Breast epithelium (tissue), 4 donors: ENCODE data around the gene CDC45. TPM values are rescaled to one million over a fixed set of nuclear protein-coding genes. Genes with fewer than 3 reads are reported as not detected.

Experiments
- DNase-seq, 2 donors: peaks; one replicate each; pipeline ENCODE4 v3.0.0-alpha.2; 2019; ENCODE audit warnings: low spot score in 2 of 2
- H3K27ac ChIP-seq, 2 donors: fragments of 200-600 bp; sonication (generic) in 1 of 2; one replicate each; pipeline ENCODE4 v1.5.1; 2016 to 2019; ENCODE audit warnings: mild to moderate bottlenecking in 1 of 2
- H3K27me3 ChIP-seq, 2 donors: fragments of 200-600 bp; sonication (generic) in 1 of 2; one replicate each; pipeline versions ENCODE4 v1.5.1 to v1.6.0; 2017 to 2019; ENCODE audit warnings: control low read depth in 1 of 2, mild to moderate bottlenecking in 1 of 2
- H3K36me3 ChIP-seq: fragments of 200-600 bp; one replicate; pipeline ENCODE4 v1.5.1; 2019
- H3K4me1 ChIP-seq, 2 donors: fragments of 200-600 bp; sonication (generic); one replicate each; pipeline ENCODE4 v1.5.1; 2016 to 2019; ENCODE audit warnings: control low read depth in 1 of 2
- H3K4me3 ChIP-seq, 3 donors: fragments of 200-600 bp; sonication (generic); 1 replicate in 2 of 3; 2 replicates in 1 of 3; pipeline ENCODE4 v1.5.1; 2016 to 2019; ENCODE audit warnings: mild to moderate bottlenecking in 3 of 3, moderate library complexity in 2 of 3
- H3K9me3 ChIP-seq, 2 donors: fragments of 200-600 bp; sonication (generic) in 1 of 2; one replicate each; pipeline ENCODE4 v1.5.1; 2016 to 2019; ENCODE audit warnings: control low read depth in 1 of 2
- CTCF ChIP-seq, 3 donors: fragments of 450-650 bp; IDR thresholded peaks; one replicate each; pipeline ENCODE4 v1.5.1; 2016 to 2017; ENCODE audit warnings: antibody characterized with exemption in 3 of 3, mild to moderate bottlenecking in 3 of 3, moderate library complexity in 3 of 3
- POLR2A ChIP-seq: fragments of 450-650 bp; IDR thresholded peaks from one replicate; pipeline ENCODE4 v1.6.1; 2016; ENCODE audit warnings: antibody characterized with exemption, mild to moderate bottlenecking, moderate library complexity
- POLR2AphosphoS5 ChIP-seq, 3 donors: sonication (generic); formaldehyde crosslinking; IDR thresholded peaks; one replicate each; pipeline ENCODE4 v1.6.1; 2017; ENCODE audit warnings: antibody characterized with exemption in 3 of 3
- intact Hi-C: fragments of 100-400 bp; cut with DNase I; formaldehyde crosslinking; loops from one replicate; pipeline ENCODE4 v1.15.1; 2023; ENCODE audit warnings: low total_unique reads
- total RNA-seq, 3 donors: library from RNA; depleted of rRNA; stranded (reverse); fragments of >200 nt; gene quantifications; one replicate each; pipeline ENCODE4 v1.1.0, GENCODE V29; 2016

The CDC45 gene
- total RNA-seq, 3 donors from 2014 or later = 0.48 TPM; not detected in 2

- Histone ChIP-seq H3K4me3 (no peak overlapping the region), H3K9me3 (no peaks in the 10 kb centered on the region), H3K36me3 (peaks cover 15% of the 10 kb centered on the region), H3K27ac (no peak overlapping the region), H3K27me3 (no peaks in the 10 kb centered on the region), H3K4me1 (no peaks in the 10 kb centered on the region)
- TF ChIP-seq CTCF (IDR thresholded peaks at IDR 0.05) = no peak
- TF ChIP-seq POLR2A = no peak
- intact Hi-C loops = no loop called here
- DNase-seq = no peak
These were observed 7.5 kb upstream of the CDC45 start for GRCh38 chr22:19472233-19472632.

- Histone ChIP-seq H3K4me3 (no peak overlapping the region), H3K4me1 (no peaks in the 10 kb centered on the region), H3K27me3 (no peaks in the 10 kb centered on the region), H3K27ac (no peak overlapping the region), H3K36me3 (peaks cover 15% of the 10 kb centered on the region), H3K9me3 (no peaks in the 10 kb centered on the region)
- intact Hi-C loops = no loop called here
- no peak for DNase-seq
- TF ChIP-seq POLR2AphosphoS5 (IDR thresholded peaks at IDR 0.05) = no peak
- TF ChIP-seq POLR2A = no peak
- no peak for TF ChIP-seq CTCF (IDR thresholded peaks at IDR 0.05)
These were observed 6.1 kb upstream of the CDC45 start for GRCh38 chr22:19473578-19473977.

- Histone ChIP-seq H3K4me3 (no peak overlapping the region), H3K36me3 (peaks cover 4% of the 10 kb centered on the region), H3K27ac (no peak overlapping the region), H3K4me1 (peaks cover 5% of the 10 kb centered on the region in 2 donors), H3K9me3 (no peaks in the 10 kb centered on the region), H3K27me3 (no peaks in the 10 kb centered on the region)
- intact Hi-C loops = no loop called here
- no peak for DNase-seq
- no peak for TF ChIP-seq POLR2AphosphoS5 (IDR thresholded peaks at IDR 0.05)
- TF ChIP-seq POLR2A = no peak
- TF ChIP-seq CTCF (IDR thresholded peaks at IDR 0.05) = no peak
These were observed 3.7 kb upstream of the CDC45 start for GRCh38 chr22:19476023-19476422.

GRCh38 chr22:19477321-19478044 is 2.2 kb upstream of the CDC45 start:
- H3K9me3 ChIP-seq = no peaks in the 10 kb centered on the region
- no peaks in the 10 kb centered on the region for H3K27me3 ChIP-seq
- DNase-seq = no peak
- peak overlapping the region; percentile 87 to 99 (median 93) for H3K4me3 ChIP-seq
- H3K4me1 ChIP-seq = peaks cover 5% of the 10 kb centered on the region in 2 donors
- no peak for TF ChIP-seq POLR2AphosphoS5 (IDR thresholded peaks at IDR 0.05)
- no peak for TF ChIP-seq CTCF (IDR thresholded peaks at IDR 0.05)
- no peak for TF ChIP-seq POLR2A
- intact Hi-C loops = no loop called here
- H3K36me3 ChIP-seq = no peaks in the 10 kb centered on the region
- no peak overlapping the region for H3K27ac ChIP-seq

- Histone ChIP-seq H3K9me3 (no peaks in the 10 kb centered on the region), H3K27me3 (no peaks in the 10 kb centered on the region), H3K36me3 (no peaks in the 10 kb centered on the region), H3K4me3 (peak overlapping the region; percentile 87 to 99 (median 93)), H3K27ac (peak overlapping the region; percentile 99), H3K4me1 (peaks cover 5% of the 10 kb centered on the region in 2 donors)
- DNase-seq = no peak
- intact Hi-C loops = no loop called here
- no peak for TF ChIP-seq POLR2AphosphoS5 (IDR thresholded peaks at IDR 0.05)
- TF ChIP-seq POLR2A = no peak
- no peak for TF ChIP-seq CTCF (IDR thresholded peaks at IDR 0.05)
These were observed 1.4 kb upstream of the CDC45 start for GRCh38 chr22:19478045-19478900.
